HL-60 (cell line): ENCODE measurements around the gene CETN2.

Source experiments
- DNase-seq, 2 experiments: peaks; one replicate each; pipeline ENCODE4 v3.0.0-alpha.2; 2010 to 2020; ENCODE audit warnings: low read depth in 1 of 2, low spot score in 1 of 2
- H3K27ac ChIP-seq: fragments of 250-450 bp; sonication (Bioruptor Pico); replicated peaks from 2 replicates; pipeline ENCODE4 v1.5.1; 2020; ENCODE audit warnings: mild to moderate bottlenecking, moderate library complexity
- H3K27me3 ChIP-seq: fragments of 250-450 bp; sonication (Bioruptor Pico); 2 replicates; pipeline ENCODE4 v1.5.1; 2021; ENCODE audit warnings: mild to moderate bottlenecking, moderate library complexity; ENCODE audit not compliant: insufficient read depth, poor library complexity, severe bottlenecking
- H3K4me3 ChIP-seq: replicated peaks from 2 replicates; pipeline ENCODE4 v1.5.1; 2011; ENCODE audit warnings: mild to moderate bottlenecking, control low read depth, low read length; ENCODE audit not compliant: insufficient read depth
- CTCF ChIP-seq: IDR thresholded peaks from one replicate; pipeline ENCODE4 v1.5.1; 2011; ENCODE audit warnings: low read length, control low read depth, inconsistent platforms; ENCODE audit not compliant: insufficient read depth
- GABPA ChIP-seq: IDR thresholded peaks from 2 replicates; pipeline ENCODE4 v1.6.1; 2012; ENCODE audit warnings: low read depth
- POLR2AphosphoS5 ChIP-seq: IDR thresholded peaks from 2 replicates; pipeline ENCODE4 v1.6.1; 2012; ENCODE audit warnings: low read depth
- SPI1 ChIP-seq: IDR thresholded peaks from 2 replicates; pipeline ENCODE4 v1.6.1; 2012; ENCODE audit warnings: low read depth, mild to moderate bottlenecking, borderline replicate concordance
- TF ChIP-seq, protein P1 (sequence below): IDR thresholded peaks from 2 replicates; pipeline ENCODE4 v1.6.1; 2012; ENCODE audit warnings: low read depth; ENCODE audit not compliant: insufficient replicate concordance

CETN2 gene

DNA sequence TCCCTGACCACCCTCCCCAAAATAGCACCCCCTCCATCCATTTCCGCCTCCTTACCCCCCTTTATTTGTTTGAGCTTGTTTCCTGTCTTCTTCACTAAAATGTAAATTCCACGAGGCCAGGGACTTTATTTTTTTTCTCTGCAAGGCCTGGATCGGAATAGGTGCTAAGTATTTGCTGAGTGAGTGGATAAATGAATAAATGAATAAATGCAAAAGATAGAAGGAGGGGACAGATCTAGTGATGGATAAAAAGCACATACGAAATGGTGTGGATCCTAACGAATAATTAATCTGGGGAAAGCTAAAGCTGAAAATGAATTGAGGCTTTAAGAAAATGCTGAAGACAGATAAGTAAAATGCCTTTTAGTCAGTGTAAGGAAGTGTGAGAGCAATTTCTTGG, 12.2 kb downstream of the CETN2 start:
- DNase-seq, result no peak
- Histone ChIP-seq H3K27me3 (peaks cover 3% of the 10 kb centered on the region), H3K27ac (no peak overlapping the region), H3K4me3 (no peak overlapping the region)
- TF ChIP-seq POLR2AphosphoS5, result no peak
- TF ChIP-seq CTCF, result no peak
- TF ChIP-seq, protein P1, sequence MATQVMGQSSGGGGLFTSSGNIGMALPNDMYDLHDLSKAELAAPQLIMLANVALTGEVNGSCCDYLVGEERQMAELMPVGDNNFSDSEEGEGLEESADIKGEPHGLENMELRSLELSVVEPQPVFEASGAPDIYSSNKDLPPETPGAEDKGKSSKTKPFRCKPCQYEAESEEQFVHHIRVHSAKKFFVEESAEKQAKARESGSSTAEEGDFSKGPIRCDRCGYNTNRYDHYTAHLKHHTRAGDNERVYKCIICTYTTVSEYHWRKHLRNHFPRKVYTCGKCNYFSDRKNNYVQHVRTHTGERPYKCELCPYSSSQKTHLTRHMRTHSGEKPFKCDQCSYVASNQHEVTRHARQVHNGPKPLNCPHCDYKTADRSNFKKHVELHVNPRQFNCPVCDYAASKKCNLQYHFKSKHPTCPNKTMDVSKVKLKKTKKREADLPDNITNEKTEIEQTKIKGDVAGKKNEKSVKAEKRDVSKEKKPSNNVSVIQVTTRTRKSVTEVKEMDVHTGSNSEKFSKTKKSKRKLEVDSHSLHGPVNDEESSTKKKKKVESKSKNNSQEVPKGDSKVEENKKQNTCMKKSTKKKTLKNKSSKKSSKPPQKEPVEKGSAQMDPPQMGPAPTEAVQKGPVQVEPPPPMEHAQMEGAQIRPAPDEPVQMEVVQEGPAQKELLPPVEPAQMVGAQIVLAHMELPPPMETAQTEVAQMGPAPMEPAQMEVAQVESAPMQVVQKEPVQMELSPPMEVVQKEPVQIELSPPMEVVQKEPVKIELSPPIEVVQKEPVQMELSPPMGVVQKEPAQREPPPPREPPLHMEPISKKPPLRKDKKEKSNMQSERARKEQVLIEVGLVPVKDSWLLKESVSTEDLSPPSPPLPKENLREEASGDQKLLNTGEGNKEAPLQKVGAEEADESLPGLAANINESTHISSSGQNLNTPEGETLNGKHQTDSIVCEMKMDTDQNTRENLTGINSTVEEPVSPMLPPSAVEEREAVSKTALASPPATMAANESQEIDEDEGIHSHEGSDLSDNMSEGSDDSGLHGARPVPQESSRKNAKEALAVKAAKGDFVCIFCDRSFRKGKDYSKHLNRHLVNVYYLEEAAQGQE, result no peak
- no peak for TF ChIP-seq GABPA
- TF ChIP-seq SPI1, result no peak

DNA sequence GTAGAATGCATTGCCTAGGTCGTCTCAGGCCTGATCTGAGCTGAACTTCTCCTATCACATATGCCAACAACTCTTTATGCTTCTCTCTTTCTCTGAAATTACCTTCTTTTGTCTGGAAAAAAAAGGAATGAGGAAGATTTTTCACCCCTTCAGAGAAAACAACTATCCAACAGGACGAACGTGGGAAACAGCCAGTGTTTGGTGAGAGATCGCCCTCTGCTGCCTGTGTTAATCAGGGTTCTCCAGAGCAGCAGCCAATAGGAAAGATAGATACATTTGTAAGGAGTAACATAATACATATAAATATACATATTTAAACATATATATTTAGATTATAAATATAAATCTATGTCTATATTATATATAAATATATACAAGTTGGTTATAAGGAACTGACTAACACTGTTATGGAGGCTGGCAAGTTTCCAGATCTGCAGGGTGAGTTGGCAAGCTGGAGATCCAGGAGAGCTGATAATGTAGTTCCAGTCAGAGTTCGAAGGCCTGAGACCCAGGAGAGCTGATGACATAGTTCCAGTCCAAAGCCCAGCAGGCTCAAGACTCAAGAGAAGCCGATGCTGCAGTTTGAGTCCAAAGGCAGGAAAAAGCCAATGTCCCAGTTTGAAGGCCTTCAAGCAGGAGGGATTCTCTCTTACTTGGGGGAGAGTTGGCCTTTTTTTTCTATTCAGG, 13.3 kb downstream of the CETN2 start:
- no peak for DNase-seq
- H3K27ac ChIP-seq, result no peak overlapping the region
- no peak overlapping the region for H3K4me3 ChIP-seq
- TF ChIP-seq CTCF, result peak; percentile 21
- no peak for TF ChIP-seq POLR2AphosphoS5
- peaks cover 3% of the 10 kb centered on the region for H3K27me3 ChIP-seq

DNA sequence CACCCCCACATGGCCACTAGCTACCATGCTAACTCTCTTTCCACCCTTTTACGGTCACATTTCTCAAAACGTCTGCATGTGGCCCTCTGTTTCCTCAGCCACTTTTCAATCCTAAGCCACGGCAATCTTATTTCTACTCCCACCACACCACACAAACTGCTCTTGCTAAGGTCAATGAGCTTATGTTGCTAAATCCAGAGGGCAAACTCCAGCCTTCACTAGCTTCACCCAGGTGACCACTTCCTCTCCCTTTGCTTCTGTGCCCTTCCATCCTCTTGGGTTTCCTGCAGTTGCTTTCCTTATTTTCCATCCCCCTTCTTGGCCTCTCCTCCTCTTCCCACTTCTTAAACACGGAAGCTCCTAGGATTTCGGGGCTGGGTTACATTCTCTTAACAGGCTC, 16.5 kb downstream of the CETN2 start:
- Histone ChIP-seq H3K27ac (no peak overlapping the region), H3K4me3 (no peak overlapping the region), H3K27me3 (peaks cover 6% of the 10 kb centered on the region)
- TF ChIP-seq CTCF, result no peak
- no peak for TF ChIP-seq SPI1
- no peak for DNase-seq

- Histone ChIP-seq H3K27ac (no peak overlapping the region), H3K4me3 (no peak overlapping the region), H3K27me3 (peaks cover 6% of the 10 kb centered on the region)
- TF ChIP-seq CTCF (no peak), GABPA (no peak), POLR2AphosphoS5 (no peak), SPI1 (no peak)
- TF ChIP-seq, protein P1, result no peak
- no peak for DNase-seq
Observed at GRCh38 chrX:152813206-152813605, 17.4 kb downstream of the CETN2 start.
